ENCODE data around the gene ZFPL1. TPM values are rescaled to one million over a fixed set of nuclear protein-coding genes. Genes with fewer than 3 reads are reported as not detected.

ZFPL1 gene
- total RNA-seq, 8 experiments from 2014 or later: 33.2 to 95.4 (median 41.7) TPM

DNA sequence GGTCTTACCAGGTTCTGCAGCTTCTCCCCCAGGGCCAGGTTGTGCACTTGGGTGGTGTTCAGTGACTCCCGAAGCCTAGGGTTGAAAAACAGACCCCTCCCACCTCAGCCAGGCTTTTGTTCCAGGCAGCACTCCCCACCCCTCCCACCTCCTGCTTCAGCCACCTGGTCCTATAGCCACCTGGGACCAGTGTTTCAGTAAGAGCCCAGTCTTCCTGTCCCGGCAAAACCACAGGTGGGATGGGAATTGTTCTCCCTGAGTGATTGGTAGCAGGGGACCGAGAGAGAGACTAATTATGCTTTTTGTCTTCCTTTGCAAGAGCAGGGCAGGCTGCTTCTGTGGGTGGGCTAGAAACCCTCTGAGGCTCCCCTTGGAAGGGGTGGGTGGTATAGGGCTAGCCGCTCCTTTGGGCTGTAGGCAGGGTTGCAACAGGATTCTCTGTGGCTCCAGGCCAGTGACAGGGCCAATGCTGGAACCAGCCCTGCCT is 17.2 kb upstream of the ZFPL1 start:
- Histone ChIP-seq H3K4me3 (no peak overlapping the region), H3K4me1 (replicated peaks in 1 of 2) (peaks cover 5 to 7% of the 10 kb centered on the region in 2 donors), H3K27ac (no peak overlapping the region)
- ATAC-seq (replicated peaks in 6 of 8): peak in 3 of 8 experiments; percentile 9 to 40 (median 18)
- WGBS, 10 experiments: 20 to 83% (median 41%) methylated on average over 1 to 3 of the region's 4 CpGs; no CpG with 5 or more reads in 6 of the 10 experiments
- in situ Hi-C loops (cut with MboI; ENCODE audit: low pct_unique_long_range_greater_than_20kb in 2 of 9, low sequenced_read_pairs in 9 of 9, unreplicated experiment in 9 of 9): no loop called here

GRCh38 chr11:65067446-65067845 is 16.6 kb upstream of the ZFPL1 start:
- Histone ChIP-seq H3K4me3 (no peak overlapping the region), H3K4me1 (replicated peaks in 1 of 2) (peaks cover 5 to 7% of the 10 kb centered on the region in 2 donors), H3K27ac (no peak overlapping the region)
- no peak for ATAC-seq (replicated peaks in 6 of 8)
- in situ Hi-C loops (cut with MboI; ENCODE audit: low pct_unique_long_range_greater_than_20kb in 2 of 9, low sequenced_read_pairs in 9 of 9, unreplicated experiment in 9 of 9): no loop called here
- 53 to 90% (median 53%) methylated on average over 2 to 6 of the region's 10 CpGs; no CpG with 5 or more reads in 7 of the 10 experiments for WGBS, 10 experiments

GRCh38 chr11:65069217-65069616 is 14.8 kb upstream of the ZFPL1 start:
- H3K4me1 ChIP-seq (replicated peaks in 1 of 2): peaks cover 5 to 7% of the 10 kb centered on the region in 2 donors
- no peak overlapping the region for H3K27ac ChIP-seq
- H3K4me3 ChIP-seq: no peak overlapping the region
- 40 to 93% (median 73%) methylated on average over 3 to 7 of the region's 9 CpGs; no CpG with 5 or more reads in 2 of the 10 experiments for WGBS, 10 experiments
- no peak for ATAC-seq (replicated peaks in 6 of 8)
- in situ Hi-C loops (cut with MboI; ENCODE audit: low pct_unique_long_range_greater_than_20kb in 2 of 9, low sequenced_read_pairs in 9 of 9, unreplicated experiment in 9 of 9): no loop called here

- WGBS, 10 experiments: 40 to 79% (median 41%) methylated on average over 1 to 3 of the region's 4 CpGs; no CpG with 5 or more reads in 5 of the 10 experiments
- no peak overlapping the region for H3K4me3 ChIP-seq
- peak in 1 of 8 experiments; percentile 15 for ATAC-seq (replicated peaks in 6 of 8)
- no peak overlapping the region for H3K27ac ChIP-seq
- in situ Hi-C loops (cut with MboI; ENCODE audit: low pct_unique_long_range_greater_than_20kb in 2 of 9, low sequenced_read_pairs in 9 of 9, unreplicated experiment in 9 of 9): no loop called here
- peaks cover 1 to 2% of the 10 kb centered on the region in 2 donors for H3K4me1 ChIP-seq (replicated peaks in 1 of 2)
Observed at GRCh38 chr11:65071907-65072630, 12.0 kb upstream of the ZFPL1 start.

- ATAC-seq (replicated peaks in 6 of 8): peak in 1 of 8 experiments; percentile 37
Observed at GRCh38 chr11:65072631-65072966, 11.4 kb upstream of the ZFPL1 start.

GRCh38 chr11:65077451-65077850 is 6.6 kb upstream of the ZFPL1 start:
- WGBS, 10 experiments: 60 to 100% (median 88%) methylated on average over 1 of the region's 4 CpGs; no CpG with 5 or more reads in 7 of the 10 experiments
- Histone ChIP-seq H3K4me3 (no peak overlapping the region), H3K4me1 (replicated peaks in 1 of 2) (no peaks in the 10 kb centered on the region), H3K27ac (no peak overlapping the region)
- ATAC-seq (replicated peaks in 6 of 8): peak in 5 of 8 experiments; percentile 7 to 46 (median 29)
- in situ Hi-C loops (cut with MboI; ENCODE audit: low pct_unique_long_range_greater_than_20kb in 2 of 9, low sequenced_read_pairs in 9 of 9, unreplicated experiment in 9 of 9): no loop called here

More at GRCh38 chr11:65072631-65072966, 11.4 kb upstream of the ZFPL1 start:
- Histone ChIP-seq H3K27ac (no peak overlapping the region), H3K4me1 (replicated peaks in 1 of 2) (no peaks in the 10 kb centered on the region), H3K4me3 (no peak overlapping the region)
- WGBS, 10 experiments: 25 to 33% methylated on average over 1 of the region's 1 CpG; no CpG with 5 or more reads in 8 of the 10 experiments
- in situ Hi-C loops (cut with MboI; ENCODE audit: low pct_unique_long_range_greater_than_20kb in 2 of 9, low sequenced_read_pairs in 9 of 9, unreplicated experiment in 9 of 9): no loop called here

- Histone ChIP-seq H3K27ac (no peak overlapping the region), H3K4me3 (no peak overlapping the region), H3K4me1 (replicated peaks in 1 of 2) (no peaks in the 10 kb centered on the region)
- in situ Hi-C loops (cut with MboI; ENCODE audit: low pct_unique_long_range_greater_than_20kb in 2 of 9, low sequenced_read_pairs in 9 of 9, unreplicated experiment in 9 of 9): no loop called here
- peak in 7 of 8 experiments; percentile 13 to 87 (median 38) for ATAC-seq (replicated peaks in 6 of 8)
- 0 to 89% (median 70%) methylated on average over 1 to 3 of the region's 3 CpGs; no CpG with 5 or more reads in 3 of the 10 experiments for WGBS, 10 experiments
Observed at GRCh38 chr11:65078151-65078550, 5.9 kb upstream of the ZFPL1 start.

GRCh38 chr11:65078786-65079342 is 5.2 kb upstream of the ZFPL1 start:
- no peak overlapping the region for H3K27ac ChIP-seq

GRCh38 chr11:65083134-65083833 is 738 bp upstream of the ZFPL1 start:
- peaks cover 8% of the 10 kb centered on the region in 2 donors for H3K4me1 ChIP-seq (replicated peaks in 1 of 2)
- 0 to 25% (median 0%) methylated on average over 2 to 6 of the region's 13 CpGs; no CpG with 5 or more reads in 1 of the 10 experiments for WGBS, 10 experiments
- in situ Hi-C loops (cut with MboI; ENCODE audit: low pct_unique_long_range_greater_than_20kb in 2 of 9, low sequenced_read_pairs in 9 of 9, unreplicated experiment in 9 of 9): no loop called here
- peak overlapping the region; percentile 64 to 91 (median 82) for H3K4me3 ChIP-seq
- peak overlapping the region in 1 of 2 donors; percentile 98 for H3K27ac ChIP-seq
- ATAC-seq (replicated peaks in 6 of 8): no peak

More at GRCh38 chr11:65078786-65079342, 5.2 kb upstream of the ZFPL1 start:
- 80 to 100% (median 93%) methylated on average over 1 to 4 of the region's 9 CpGs; no CpG with 5 or more reads in 5 of the 10 experiments for WGBS, 10 experiments
- in situ Hi-C loops (cut with MboI; ENCODE audit: low pct_unique_long_range_greater_than_20kb in 2 of 9, low sequenced_read_pairs in 9 of 9, unreplicated experiment in 9 of 9): no loop called here
- ATAC-seq (replicated peaks in 6 of 8): no peak
- Histone ChIP-seq H3K4me3 (no peak overlapping the region), H3K4me1 (replicated peaks in 1 of 2) (no peaks in the 10 kb centered on the region)

DNA sequence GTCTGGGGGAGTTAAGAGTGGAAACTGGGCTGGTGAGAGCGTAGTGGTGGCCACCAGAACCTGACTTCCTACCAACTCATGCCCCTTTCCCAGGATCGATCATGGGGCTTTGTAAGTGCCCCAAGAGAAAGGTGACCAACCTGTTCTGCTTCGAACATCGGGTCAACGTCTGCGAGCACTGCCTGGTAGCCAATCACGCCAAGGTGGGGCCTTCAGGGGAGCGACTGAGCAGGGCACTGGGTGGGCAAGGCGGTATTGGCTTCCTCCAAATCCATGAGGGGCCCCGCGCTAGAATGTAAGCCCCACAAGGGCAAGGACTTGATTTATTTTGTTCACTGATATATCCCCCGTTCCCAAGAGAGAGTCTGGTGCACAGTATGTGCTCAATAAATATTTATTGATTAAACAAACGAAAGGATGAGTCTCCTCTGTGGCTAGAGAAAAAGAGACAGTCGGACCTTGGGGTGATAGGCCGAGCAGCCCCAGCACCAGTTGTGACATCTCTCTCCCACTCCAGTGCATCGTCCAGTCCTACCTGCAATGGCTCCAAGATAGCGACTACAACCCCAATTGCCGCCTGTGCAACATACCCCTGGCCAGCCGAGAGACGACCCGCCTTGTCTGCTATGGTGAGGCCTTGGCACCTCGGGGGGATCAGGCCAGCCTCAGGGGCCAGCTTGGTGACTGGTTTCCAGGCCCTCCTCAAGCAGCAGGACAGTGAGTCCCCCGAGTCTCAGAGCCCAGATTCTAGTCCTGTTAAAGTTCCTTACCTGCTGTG is 765 bp downstream of the ZFPL1 start:
- H3K4me1 ChIP-seq (replicated peaks in 1 of 2): peaks cover 8% of the 10 kb centered on the region in 2 donors
- peak overlapping the region; percentile 95 to 98 for H3K27ac ChIP-seq
- WGBS, 10 experiments: 0 to 65% (median 53%) methylated on average over 2 to 12 of the region's 23 CpGs; no CpG with 5 or more reads in 3 of the 10 experiments
- in situ Hi-C loops (cut with MboI; ENCODE audit: low pct_unique_long_range_greater_than_20kb in 2 of 9, low sequenced_read_pairs in 9 of 9, unreplicated experiment in 9 of 9): no loop called here
- peak in 1 of 8 experiments; percentile 13 for ATAC-seq (replicated peaks in 6 of 8)
- H3K4me3 ChIP-seq: peak overlapping the region; percentile 64 to 91 (median 82)

DNA sequence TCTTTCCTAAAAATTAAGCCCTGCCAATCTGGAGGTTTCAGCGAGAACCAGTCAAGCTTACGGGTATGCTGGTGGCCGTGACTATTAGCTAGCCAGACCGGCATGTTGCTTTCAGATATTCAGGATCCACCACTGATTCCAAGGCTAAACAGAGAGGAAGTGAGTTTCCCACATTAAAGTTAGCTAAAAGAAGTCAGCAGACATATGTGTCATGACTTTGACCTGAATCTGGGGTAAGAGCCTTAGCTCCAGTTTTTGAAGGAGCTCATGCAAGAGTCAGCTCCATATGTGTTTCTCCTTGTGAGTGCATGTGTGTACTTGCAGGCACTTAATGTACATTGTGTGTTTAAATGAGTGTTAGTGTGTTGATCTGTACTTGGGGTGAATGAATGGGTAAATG is 1.4 kb downstream of the ZFPL1 start:
- peaks cover 8% of the 10 kb centered on the region in 2 donors for H3K4me1 ChIP-seq (replicated peaks in 1 of 2)
- no peak overlapping the region for H3K27ac ChIP-seq
- H3K4me3 ChIP-seq: peak overlapping the region in 3 of 5 donors; percentile 82 to 91 (median 82)
- 20 to 96% (median 90%) methylated on average over 1 to 4 of the region's 4 CpGs; no CpG with 5 or more reads in 6 of the 10 experiments for WGBS, 10 experiments
- in situ Hi-C loops (cut with MboI; ENCODE audit: low pct_unique_long_range_greater_than_20kb in 2 of 9, low sequenced_read_pairs in 9 of 9, unreplicated experiment in 9 of 9): no loop called here
- no peak for ATAC-seq (replicated peaks in 6 of 8)

- no peak overlapping the region for H3K4me3 ChIP-seq
- in situ Hi-C loops (cut with MboI; ENCODE audit: low pct_unique_long_range_greater_than_20kb in 2 of 9, low sequenced_read_pairs in 9 of 9, unreplicated experiment in 9 of 9): no loop called here
- H3K4me1 ChIP-seq (replicated peaks in 1 of 2): peaks cover 8% of the 10 kb centered on the region in 2 donors
- WGBS, 10 experiments: 40 to 100% (median 80%) methylated on average over 1 of the region's 9 CpGs; no CpG with 5 or more reads in 7 of the 10 experiments
- no peak for ATAC-seq (replicated peaks in 6 of 8)
- H3K27ac ChIP-seq: no peak overlapping the region
Observed at GRCh38 chr11:65086809-65087208, 2.8 kb downstream of the ZFPL1 start.

Measured in motor neuron (in vitro differentiated cells).